OCI-LY7 (cell line): Measurements from ENCODE around the gene FCRL6. TPM values are rescaled to one million over a fixed set of nuclear protein-coding genes. Genes with fewer than 3 reads are reported as not detected.

Experiments used
- BruUV-seq: library from RNA; stranded (reverse); fragments of 400-500 nt; replicated peaks from 2 replicates; lab custom pipeline; 2021; lab: Mats Ljungman, UMichigan
- CTCF ChIA-PET: fragments of 300-600 bp; sonication (Branson Sonifier 250); formaldehyde crosslinking; loops from one replicate; lab custom pipeline; 2022; ENCODE audit warnings: antibody characterized with exemption; ENCODE audit not compliant: unreplicated experiment; lab: Charles Lee
- POLR2A ChIA-PET: fragments of 300-600 bp; sonication (Branson Sonifier 250); formaldehyde crosslinking; loops from one replicate; lab custom pipeline; 2022; ENCODE audit warnings: antibody characterized with exemption; lab: Charles Lee
- DNase-seq: peaks from one replicate; pipeline ENCODE4 v3.0.0-alpha.2; 2015; ENCODE audit warnings: low spot score
- H2AFZ ChIP-seq: fragments of 200-600 bp; sonication (generic), shearing (Covaris generic); 2 replicates; pipeline ENCODE4 v1.6.1; 2014; ENCODE audit warnings: mild to moderate bottlenecking, antibody characterized with exemption, low read length, moderate library complexity
- H3K27ac ChIP-seq: fragments of 200-600 bp; sonication (generic); 2 replicates; pipeline ENCODE4 v1.5.1; 2014; ENCODE audit warnings: mixed run types, low read depth, mild to moderate bottlenecking, moderate library complexity, low read length, inconsistent platforms; ENCODE audit not compliant: poor library complexity, severe bottlenecking
- H3K36me3 ChIP-seq: fragments of 200-600 bp; sonication (generic); 2 replicates; pipeline ENCODE4 v1.6.1; 2014; ENCODE audit warnings: mild to moderate bottlenecking, antibody characterized with exemption, low read length, moderate library complexity, mixed read lengths; ENCODE audit not compliant: insufficient read depth
- H3K4me1 ChIP-seq: fragments of 200-600 bp; sonication (generic); 2 replicates; pipeline ENCODE4 v1.5.1; 2014; ENCODE audit warnings: mild to moderate bottlenecking, low read length; ENCODE audit not compliant: insufficient read depth, poor library complexity, severe bottlenecking
- H3K4me2 ChIP-seq: fragments of 200-600 bp; sonication (generic); 2 replicates; pipeline ENCODE4 v1.6.1; 2014; ENCODE audit warnings: mild to moderate bottlenecking, low read length
- H3K4me3 ChIP-seq: fragments of 200-600 bp; sonication (generic); 2 replicates; pipeline ENCODE4 v1.5.1; 2014; ENCODE audit warnings: mild to moderate bottlenecking, low read depth, low read length; ENCODE audit not compliant: poor library complexity, severe bottlenecking
- H3K79me2 ChIP-seq: fragments of 200-600 bp; sonication (generic); 2 replicates; pipeline ENCODE4 v1.6.1; 2016; ENCODE audit warnings: low read depth, mild to moderate bottlenecking, low read length, moderate library complexity, mixed read lengths; ENCODE audit not compliant: insufficient read depth
- H3K9me2 ChIP-seq: fragments of 200-600 bp; sonication (generic); 2 replicates; pipeline ENCODE4 v1.6.1; 2016; ENCODE audit warnings: mild to moderate bottlenecking, low read length, mixed read lengths; ENCODE audit not compliant: insufficient read depth
- H3K9me3 ChIP-seq: fragments of 200-600 bp; sonication (generic); 2 replicates; pipeline ENCODE4 v1.6.1; 2014; ENCODE audit warnings: mild to moderate bottlenecking, mixed run types, low read length, mixed read lengths
- H4K20me1 ChIP-seq: fragments of 200-600 bp; sonication (generic); 2 replicates; pipeline ENCODE4 v1.6.1; 2014; ENCODE audit warnings: mild to moderate bottlenecking, antibody characterized with exemption, low read length, moderate library complexity, mixed read lengths; ENCODE audit not compliant: insufficient read depth
- CTCF ChIP-seq: fragments of 200-600 bp; sonication (generic); conservative IDR thresholded peaks from 2 replicates; pipeline ENCODE4 v1.5.1; 2014; ENCODE audit warnings: mild to moderate bottlenecking, antibody characterized with exemption, low read length, moderate library complexity, mixed read lengths
- EZH2phosphoT487 ChIP-seq: fragments of 200-600 bp; sonication (generic); IDR thresholded peaks from 2 replicates; pipeline ENCODE4 v1.6.1; 2018; ENCODE audit warnings: low read depth, borderline replicate concordance, mild to moderate bottlenecking, mixed run types, antibody characterized with exemption, low read length, moderate library complexity, mixed read lengths
- intact Hi-C: fragments of 100-400 bp; cut with micrococcal nuclease; formaldehyde crosslinking; loops from one replicate; pipeline ENCODE4 v1.10.0; 2022; ENCODE audit not compliant: unreplicated experiment
- total RNA-seq, 2 experiments: library from RNA; depleted of rRNA in 1 of 2; stranded (reverse); fragments of >200 nt in 1 of 2; shearing (Covaris generic) in 1 of 2; gene quantifications; 2 replicates each; pipeline ENCODE4 v1.2.3, GENCODE V29; 2014 to 2022

The FCRL6 gene
- total RNA-seq, 2 experiments from 2014 or later: not detected

DNA sequence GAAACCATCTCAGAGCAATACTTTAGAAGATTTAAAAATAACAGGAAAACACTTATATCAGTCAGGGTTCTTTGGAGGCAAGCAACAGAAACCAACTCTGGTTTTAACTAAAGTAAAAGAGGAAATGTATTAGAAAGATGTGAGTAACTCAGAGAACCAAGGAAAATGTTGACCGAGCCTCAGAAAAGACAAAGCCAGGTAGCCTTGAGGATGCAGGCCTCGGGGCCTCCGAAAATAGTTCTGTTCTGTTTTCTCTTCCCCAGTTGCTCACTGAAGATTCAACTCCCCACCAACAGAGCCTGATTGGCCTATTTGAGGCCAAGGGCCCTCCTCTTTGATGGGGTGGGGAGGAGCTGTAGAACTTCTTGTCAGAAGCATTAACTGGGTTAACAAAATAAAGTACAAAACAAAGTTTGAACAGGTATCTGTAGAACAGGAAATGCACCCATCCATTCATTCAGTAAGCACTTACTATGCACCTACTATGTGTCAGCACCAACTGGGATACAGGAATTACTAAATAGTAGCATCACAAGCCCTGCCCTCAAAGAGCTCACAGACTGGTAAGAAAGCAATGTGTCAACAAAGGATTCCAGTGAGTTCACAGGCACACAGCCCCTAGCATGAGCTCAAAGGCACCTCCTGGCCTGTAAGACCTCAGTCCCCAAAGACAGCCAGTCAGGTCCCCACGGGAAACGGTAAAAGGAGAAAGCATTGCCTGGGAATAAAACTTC is 37.1 kb downstream of the FCRL6 start:
- H3K4me1 ChIP-seq: no peaks in the 10 kb centered on the region
- no peak overlapping the region for H3K27ac ChIP-seq
- no peaks in the 10 kb centered on the region for H3K9me3 ChIP-seq
- H3K9me2 ChIP-seq: no peaks in the 10 kb centered on the region
- intact Hi-C loops: no loop called here
- no peak overlapping the region for H3K4me2 ChIP-seq
- H3K79me2 ChIP-seq: no peaks in the 10 kb centered on the region
- BruUV-seq: no TSS peak
- H3K4me3 ChIP-seq: no peak overlapping the region
- POLR2A ChIA-PET: no interaction called here
- CTCF ChIA-PET: no interaction called here
- H3K36me3 ChIP-seq: no peaks in the 10 kb centered on the region
- no peak for TF ChIP-seq EZH2phosphoT487
- no peak for TF ChIP-seq CTCF
- H2AFZ ChIP-seq: no peak overlapping the region
- no peak for DNase-seq
- no peaks in the 10 kb centered on the region for H4K20me1 ChIP-seq

GRCh38 chr1:159841749-159842148 is 39.6 kb downstream of the FCRL6 start:
- no peak overlapping the region for H3K27ac ChIP-seq
- no peaks in the 10 kb centered on the region for H3K9me2 ChIP-seq
- no peaks in the 10 kb centered on the region for H3K36me3 ChIP-seq
- no peaks in the 10 kb centered on the region for H3K79me2 ChIP-seq
- POLR2A ChIA-PET: no interaction called here
- no peaks in the 10 kb centered on the region for H3K9me3 ChIP-seq
- H3K4me1 ChIP-seq: no peaks in the 10 kb centered on the region
- H3K4me3 ChIP-seq: no peak overlapping the region
- CTCF ChIA-PET: interaction anchor here (0.6 kb wide), 1 partner anchor 358 kb away, joined by 3 read pairs; no protein-coding TSS in a partner anchor
- no peak for DNase-seq
- intact Hi-C loops: no loop called here
- no TSS peak for BruUV-seq
- no peak for TF ChIP-seq EZH2phosphoT487
- TF ChIP-seq CTCF: no peak
- no peaks in the 10 kb centered on the region for H4K20me1 ChIP-seq
- no peak overlapping the region for H3K4me2 ChIP-seq
- no peak overlapping the region for H2AFZ ChIP-seq

DNA sequence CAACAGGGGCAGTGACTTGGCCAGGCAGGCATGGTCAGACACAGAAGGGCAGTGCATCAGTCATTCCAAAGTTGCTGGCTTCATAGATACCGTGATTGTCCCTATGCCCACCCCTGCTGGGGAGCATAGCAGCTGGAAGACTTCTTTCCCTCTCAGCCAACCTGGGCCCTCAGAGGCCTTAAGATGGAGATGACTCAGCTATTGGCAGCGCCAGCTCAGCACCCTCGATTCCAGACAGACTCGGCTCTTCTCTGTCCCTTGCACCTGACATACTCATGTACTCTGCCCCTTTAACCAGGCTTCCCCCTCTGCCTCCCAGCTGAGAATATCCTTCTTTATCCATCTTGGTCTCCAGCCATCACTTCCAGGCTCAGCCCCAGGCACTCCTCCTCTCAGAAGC is 41.3 kb downstream of the FCRL6 start:
- H3K4me2 ChIP-seq: no peak overlapping the region
- H3K9me2 ChIP-seq: no peaks in the 10 kb centered on the region
- H4K20me1 ChIP-seq: no peaks in the 10 kb centered on the region
- ChIA-PET POLR2A (no interaction called here), CTCF (no interaction called here)
- no peak overlapping the region for H2AFZ ChIP-seq
- no TSS peak for BruUV-seq
- no peaks in the 10 kb centered on the region for H3K36me3 ChIP-seq
- no peaks in the 10 kb centered on the region for H3K4me1 ChIP-seq
- H3K4me3 ChIP-seq: no peak overlapping the region
- H3K27ac ChIP-seq: no peak overlapping the region
- no peaks in the 10 kb centered on the region for H3K9me3 ChIP-seq
- no peaks in the 10 kb centered on the region for H3K79me2 ChIP-seq
- TF ChIP-seq EZH2phosphoT487: no peak
- no peak for DNase-seq
- intact Hi-C loops: no loop called here
